ENCODE data around the gene HNRNPL. TPM values are rescaled to one million over a fixed set of nuclear protein-coding genes. Genes with fewer than 3 reads are reported as not detected.
"Not testable (repeated sequence)": the region's sequence is repeated elsewhere in the genome, so short reads cannot be mapped to it uniquely, and the experiment has no call there.

The HNRNPL gene
- total RNA-seq, 1 experiment from 2014 or later = 710 TPM

- DNase-seq = no peak
- Histone ChIP-seq H2AFZ (ENCODE audit: low read length) (no peak overlapping the region), H3K23me2 (ENCODE audit: insufficient read length, low read depth, low read length, poor library complexity, severe bottlenecking) (no peaks in the 10 kb centered on the region), H3K14ac (ENCODE audit: insufficient read depth, low read length) (no peak overlapping the region), H3K27ac (ENCODE audit: insufficient read length, low read depth, low read length) (no peak overlapping the region), H3K9ac (ENCODE audit: extremely low read depth, insufficient read length, low read length) (no peak overlapping the region), H3T11ph (ENCODE audit: low read length) (no peak overlapping the region), H2BK20ac (ENCODE audit: low read depth, low read length, poor library complexity, severe bottlenecking) (no peak overlapping the region), H4K20me1 (ENCODE audit: control insufficient read depth, insufficient read depth, insufficient read length) (peaks cover 3% of the 10 kb centered on the region), H4K5ac (ENCODE audit: insufficient read length, low read depth, low read length) (no peak overlapping the region), H3K9me3 (ENCODE audit: control insufficient read depth, low read depth, low read length) (no peaks in the 10 kb centered on the region), H3K4ac (ENCODE audit: low read depth, low read length) (no peak overlapping the region), H2BK15ac (ENCODE audit: low read depth, low read length) (no peak overlapping the region), H4K8ac (replicated peaks; ENCODE audit: insufficient read length, low read depth, low read length) (no peak overlapping the region), H3K56ac (ENCODE audit: insufficient read length, low read depth, low read length) (no peak overlapping the region), H3K79me2 (ENCODE audit: insufficient read depth, low read length) (no peaks in the 10 kb centered on the region), H3K79me1 (ENCODE audit: insufficient read depth, low read depth, low read length, poor library complexity, severe bottlenecking) (no peaks in the 10 kb centered on the region), H3K4me2 (ENCODE audit: insufficient read depth, insufficient read length, low read length) (no peak overlapping the region), H2AK5ac (ENCODE audit: insufficient read length, low read length) (no peak overlapping the region), H3K23ac (ENCODE audit: insufficient read length, low read depth, low read length) (no peak overlapping the region), H3K27me3 (ENCODE audit: insufficient read depth, low read length) (no peaks in the 10 kb centered on the region), H3K18ac (ENCODE audit: insufficient read length, low read depth, low read length) (no peak overlapping the region), H2BK120ac (ENCODE audit: low read depth, low read length, poor library complexity, severe bottlenecking) (no peak overlapping the region), H3K4me1 (ENCODE audit: insufficient read depth, low read length) (no peaks in the 10 kb centered on the region), H2BK5ac (ENCODE audit: insufficient read length, low read length) (no peak overlapping the region), H4K91ac (ENCODE audit: insufficient read length, low read depth, low read length) (no peak overlapping the region), H2BK12ac (ENCODE audit: insufficient read length, low read depth, low read length) (no peak overlapping the region)
- WGBS (ENCODE audit: extremely low coverage, insufficient read length, low lambda C conversion rate) = no CpG with 5 or more reads among the region's 17 CpGs
- TF ChIP-seq, protein P1, sequence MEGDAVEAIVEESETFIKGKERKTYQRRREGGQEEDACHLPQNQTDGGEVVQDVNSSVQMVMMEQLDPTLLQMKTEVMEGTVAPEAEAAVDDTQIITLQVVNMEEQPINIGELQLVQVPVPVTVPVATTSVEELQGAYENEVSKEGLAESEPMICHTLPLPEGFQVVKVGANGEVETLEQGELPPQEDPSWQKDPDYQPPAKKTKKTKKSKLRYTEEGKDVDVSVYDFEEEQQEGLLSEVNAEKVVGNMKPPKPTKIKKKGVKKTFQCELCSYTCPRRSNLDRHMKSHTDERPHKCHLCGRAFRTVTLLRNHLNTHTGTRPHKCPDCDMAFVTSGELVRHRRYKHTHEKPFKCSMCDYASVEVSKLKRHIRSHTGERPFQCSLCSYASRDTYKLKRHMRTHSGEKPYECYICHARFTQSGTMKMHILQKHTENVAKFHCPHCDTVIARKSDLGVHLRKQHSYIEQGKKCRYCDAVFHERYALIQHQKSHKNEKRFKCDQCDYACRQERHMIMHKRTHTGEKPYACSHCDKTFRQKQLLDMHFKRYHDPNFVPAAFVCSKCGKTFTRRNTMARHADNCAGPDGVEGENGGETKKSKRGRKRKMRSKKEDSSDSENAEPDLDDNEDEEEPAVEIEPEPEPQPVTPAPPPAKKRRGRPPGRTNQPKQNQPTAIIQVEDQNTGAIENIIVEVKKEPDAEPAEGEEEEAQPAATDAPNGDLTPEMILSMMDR (conservative IDR thresholded peaks at IDR 0.05) = no peak
- Mint-ChIP-seq H3K4me1 (no peaks in the 10 kb centered on the region), H3K27me3 (ENCODE audit: low read depth) (no peaks in the 10 kb centered on the region), H3K9me3 (no peaks in the 10 kb centered on the region), H3K36me3 (ENCODE audit: insufficient read depth in 1 of 3, low read depth in 3 of 3) (no peaks in the 10 kb centered on the region), H3K27ac (no peak overlapping the region), H3K4me3 (no peak overlapping the region)
Observed at GRCh38 chr19:38888876-38889275, 39.1 kb upstream of the HNRNPL start.

GRCh38 chr19:38884691-38885090, 34.9 kb upstream of the HNRNPL start:
- H3K9ac ChIP-seq (ENCODE audit: extremely low read depth, insufficient read length, low read length) = not testable (repeated sequence)

More at GRCh38 chr19:38884691-38885090, 34.9 kb upstream of the HNRNPL start:
- not testable (repeated sequence) for H3K79me1 ChIP-seq (ENCODE audit: insufficient read depth, low read depth, low read length, poor library complexity, severe bottlenecking); H3T11ph ChIP-seq (ENCODE audit: low read length); H3K9me3 ChIP-seq (ENCODE audit: control insufficient read depth, low read depth, low read length); H2BK120ac ChIP-seq (ENCODE audit: low read depth, low read length, poor library complexity, severe bottlenecking); H2BK5ac ChIP-seq (ENCODE audit: insufficient read length, low read length); H3K27me3 ChIP-seq (ENCODE audit: insufficient read depth, low read length); H4K5ac ChIP-seq (ENCODE audit: insufficient read length, low read depth, low read length); H3K18ac ChIP-seq (ENCODE audit: insufficient read length, low read depth, low read length); DNase-seq; H2BK12ac ChIP-seq (ENCODE audit: insufficient read length, low read depth, low read length); H3K23me2 ChIP-seq (ENCODE audit: insufficient read length, low read depth, low read length, poor library complexity, severe bottlenecking); H2BK20ac ChIP-seq (ENCODE audit: low read depth, low read length, poor library complexity, severe bottlenecking); H4K91ac ChIP-seq (ENCODE audit: insufficient read length, low read depth, low read length); H3K9me3 Mint-ChIP-seq; H3K23ac ChIP-seq (ENCODE audit: insufficient read length, low read depth, low read length); H4K8ac ChIP-seq (replicated peaks; ENCODE audit: insufficient read length, low read depth, low read length); H3K4me2 ChIP-seq (ENCODE audit: insufficient read depth, insufficient read length, low read length); H3K4ac ChIP-seq (ENCODE audit: low read depth, low read length); H3K27ac Mint-ChIP-seq; H3K4me3 Mint-ChIP-seq; H2BK15ac ChIP-seq (ENCODE audit: low read depth, low read length); H3K36me3 Mint-ChIP-seq (ENCODE audit: insufficient read depth in 1 of 3, low read depth in 3 of 3); H3K79me2 ChIP-seq (ENCODE audit: insufficient read depth, low read length); H4K20me1 ChIP-seq (ENCODE audit: control insufficient read depth, insufficient read depth, insufficient read length); H3K4me1 ChIP-seq (ENCODE audit: insufficient read depth, low read length); H3K27me3 Mint-ChIP-seq (ENCODE audit: low read depth); H3K14ac ChIP-seq (ENCODE audit: insufficient read depth, low read length); H2AFZ ChIP-seq (ENCODE audit: low read length); H3K27ac ChIP-seq (ENCODE audit: insufficient read length, low read depth, low read length); H3K56ac ChIP-seq (ENCODE audit: insufficient read length, low read depth, low read length); H2AK5ac ChIP-seq (ENCODE audit: insufficient read length, low read length)
- no CpG with 5 or more reads among the region's 3 CpGs for WGBS (ENCODE audit: extremely low coverage, insufficient read length, low lambda C conversion rate)
- H3K4me1 Mint-ChIP-seq = peaks cover 2 to 15% of the 10 kb centered on the region in 2 experiments; a peak in 3 of 4 replicates
